ENCODE data around the gene SLC12A8.

The SLC12A8 gene

GRCh38 chr3:125213946-125214542 is 1.5 kb upstream of the SLC12A8 start:
- DNase-seq: no peak

- DNase-seq: no peak
Measured at GRCh38 chr3:125213364-125213755, 812 bp upstream of the SLC12A8 start.

GRCh38 chr3:125212091-125212508 is 448 bp downstream of the SLC12A8 start:
- DNase-seq: no peak

GRCh38 chr3:125211523-125212090 is 941 bp downstream of the SLC12A8 start:
- no peak for DNase-seq

- no peak for DNase-seq
Measured at GRCh38 chr3:125207949-125208568, 4.5 kb downstream of the SLC12A8 start.

GRCh38 chr3:125207507-125207906 is 5.0 kb downstream of the SLC12A8 start:
- no peak for DNase-seq

GRCh38 chr3:125206934-125207333 is 5.6 kb downstream of the SLC12A8 start:
- DNase-seq: no peak

- no peak for DNase-seq
Measured at GRCh38 chr3:125203731-125204130, 8.8 kb downstream of the SLC12A8 start.

- no peak for DNase-seq
Measured at GRCh38 chr3:125202197-125202596, 10.4 kb downstream of the SLC12A8 start.

GRCh38 chr3:125200731-125201139 is 11.8 kb downstream of the SLC12A8 start:
- DNase-seq: no peak

GRCh38 chr3:125194849-125195601 is 17.5 kb downstream of the SLC12A8 start:
- no peak for DNase-seq

- no peak for DNase-seq
Measured at GRCh38 chr3:125194061-125194848, 18.3 kb downstream of the SLC12A8 start.

GRCh38 chr3:125192190-125193035 is 20.1 kb downstream of the SLC12A8 start:
- DNase-seq: no peak

- no peak for DNase-seq
Measured at GRCh38 chr3:125191730-125192129, 20.8 kb downstream of the SLC12A8 start.

- no peak for DNase-seq
Measured at GRCh38 chr3:125191256-125191655, 21.3 kb downstream of the SLC12A8 start.

GRCh38 chr3:125190786-125191185 is 21.8 kb downstream of the SLC12A8 start:
- DNase-seq: no peak

GRCh38 chr3:125189378-125190165 is 23.0 kb downstream of the SLC12A8 start:
- DNase-seq: no peak

GRCh38 chr3:125188955-125189354 is 23.6 kb downstream of the SLC12A8 start:
- no peak for DNase-seq

GRCh38 chr3:125187599-125187910 is 25.0 kb downstream of the SLC12A8 start:
- no peak for DNase-seq

GRCh38 chr3:125186800-125187598 is 25.5 kb downstream of the SLC12A8 start:
- no peak for DNase-seq
